ENCODE results near the gene COG5.

Gene COG5

GRCh38 chr7:107387573-107388219 is 176.0 kb downstream of the COG5 start:
- no peak for DNase-seq

- DNase-seq = no peak
Observed at GRCh38 chr7:107387128-107387527, 176.6 kb downstream of the COG5 start.

GRCh38 chr7:107386548-107387102 is 177.1 kb downstream of the COG5 start:
- no peak for DNase-seq

GRCh38 chr7:107384025-107384424 is 179.7 kb downstream of the COG5 start:
- DNase-seq = no peak

- no peak for DNase-seq
Observed at GRCh38 chr7:107383203-107383602, 180.5 kb downstream of the COG5 start.

GRCh38 chr7:107381453-107381852 is 182.3 kb downstream of the COG5 start:
- no peak for DNase-seq

- no peak for DNase-seq
Observed at GRCh38 chr7:107373354-107373753, 190.4 kb downstream of the COG5 start.

- no peak for DNase-seq
Observed at GRCh38 chr7:107372298-107372697, 191.4 kb downstream of the COG5 start.

- DNase-seq = no peak
Observed at GRCh38 chr7:107370816-107371215, 192.9 kb downstream of the COG5 start.

GRCh38 chr7:107364787-107365186 is 198.9 kb downstream of the COG5 start:
- DNase-seq = no peak

GRCh38 chr7:107359520-107360316 is 204.0 kb downstream of the COG5 start:
- no peak for DNase-seq

- DNase-seq = no peak
Observed at GRCh38 chr7:107355616-107356015, 208.1 kb downstream of the COG5 start.

- DNase-seq = no peak
Observed at GRCh38 chr7:107354640-107355039, 209.1 kb downstream of the COG5 start.

GRCh38 chr7:107353701-107354100 is 210.0 kb downstream of the COG5 start:
- DNase-seq = no peak

GRCh38 chr7:107345898-107346297 is 217.8 kb downstream of the COG5 start:
- DNase-seq = peak; percentile 4

- DNase-seq = no peak
Observed at GRCh38 chr7:107344799-107345198, 218.9 kb downstream of the COG5 start.

GRCh38 chr7:107344286-107344685 is 219.4 kb downstream of the COG5 start:
- no peak for DNase-seq

- no peak for DNase-seq
Observed at GRCh38 chr7:107338080-107338479, 225.6 kb downstream of the COG5 start.

GRCh38 chr7:107332488-107333269 is 231.0 kb downstream of the COG5 start:
- peak; percentile 13 for DNase-seq

GRCh38 chr7:107330478-107330877 is 233.2 kb downstream of the COG5 start:
- DNase-seq = no peak

- no peak for DNase-seq
Observed at GRCh38 chr7:107327986-107328569, 235.6 kb downstream of the COG5 start.

- no peak for DNase-seq
Observed at GRCh38 chr7:107326061-107326460, 237.7 kb downstream of the COG5 start.

- peak; percentile 6 for DNase-seq
Observed at GRCh38 chr7:107322015-107322414, 241.7 kb downstream of the COG5 start.
